HL-60 (cell line): ENCODE results near the gene PPIL4.
"Not testable (repeated sequence)": the region's sequence is repeated elsewhere in the genome, so short reads cannot be mapped to it uniquely, and the experiment has no call there.

Source experiments
- DNase-seq, 2 experiments: peaks; one replicate each; pipeline ENCODE4 v3.0.0-alpha.2; 2010 to 2020; ENCODE audit warnings: low read depth in 1 of 2, low spot score in 1 of 2
- H3K27ac ChIP-seq: fragments of 250-450 bp; sonication (Bioruptor Pico); replicated peaks from 2 replicates; pipeline ENCODE4 v1.5.1; 2020; ENCODE audit warnings: mild to moderate bottlenecking, moderate library complexity
- H3K27me3 ChIP-seq: fragments of 250-450 bp; sonication (Bioruptor Pico); 2 replicates; pipeline ENCODE4 v1.5.1; 2021; ENCODE audit warnings: mild to moderate bottlenecking, moderate library complexity; ENCODE audit not compliant: insufficient read depth, poor library complexity, severe bottlenecking
- H3K4me3 ChIP-seq: replicated peaks from 2 replicates; pipeline ENCODE4 v1.5.1; 2011; ENCODE audit warnings: mild to moderate bottlenecking, control low read depth, low read length; ENCODE audit not compliant: insufficient read depth
- CTCF ChIP-seq: IDR thresholded peaks from one replicate; pipeline ENCODE4 v1.5.1; 2011; ENCODE audit warnings: low read length, control low read depth, inconsistent platforms; ENCODE audit not compliant: insufficient read depth
- GABPA ChIP-seq: IDR thresholded peaks from 2 replicates; pipeline ENCODE4 v1.6.1; 2012; ENCODE audit warnings: low read depth
- POLR2AphosphoS5 ChIP-seq: IDR thresholded peaks from 2 replicates; pipeline ENCODE4 v1.6.1; 2012; ENCODE audit warnings: low read depth
- REST ChIP-seq: IDR thresholded peaks from 2 replicates; pipeline ENCODE4 v1.6.1; 2012; ENCODE audit warnings: low read depth; ENCODE audit not compliant: insufficient replicate concordance
- SPI1 ChIP-seq: IDR thresholded peaks from 2 replicates; pipeline ENCODE4 v1.6.1; 2012; ENCODE audit warnings: low read depth, mild to moderate bottlenecking, borderline replicate concordance

PPIL4 gene

GRCh38 chr6:149461670-149462069 is 84.2 kb downstream of the PPIL4 start:
- DNase-seq: no peak

GRCh38 chr6:149460249-149460648 is 85.6 kb downstream of the PPIL4 start:
- DNase-seq, H3K27me3 ChIP-seq, H3K27ac ChIP-seq, H3K4me3 ChIP-seq: not testable (repeated sequence)

More at GRCh38 chr6:149461670-149462069, 84.2 kb downstream of the PPIL4 start:
- Histone ChIP-seq H3K4me3 (no peak overlapping the region), H3K27me3 (no peaks in the 10 kb centered on the region), H3K27ac (no peak overlapping the region)
- no peak for TF ChIP-seq SPI1
- TF ChIP-seq GABPA: no peak
- TF ChIP-seq POLR2AphosphoS5: no peak
- no peak for TF ChIP-seq REST

GRCh38 chr6:149459761-149460160 is 86.1 kb downstream of the PPIL4 start:
- Histone ChIP-seq H3K27ac (no peak overlapping the region), H3K27me3 (no peaks in the 10 kb centered on the region), H3K4me3 (no peak overlapping the region)
- no peak for DNase-seq
- TF ChIP-seq POLR2AphosphoS5 (no peak), GABPA (no peak), CTCF (no peak), SPI1 (no peak), REST (no peak)

GRCh38 chr6:149458806-149459205 is 87.0 kb downstream of the PPIL4 start:
- TF ChIP-seq POLR2AphosphoS5 (no peak), GABPA (no peak), SPI1 (no peak), REST (no peak), CTCF (no peak)
- no peak overlapping the region for H3K4me3 ChIP-seq
- no peak overlapping the region for H3K27ac ChIP-seq
- no peaks in the 10 kb centered on the region for H3K27me3 ChIP-seq
- DNase-seq: no peak
